ENCODE data around the gene BCAR3. TPM values are rescaled to one million over a fixed set of nuclear protein-coding genes. Genes with fewer than 3 reads are reported as not detected.
"Not testable (repeated sequence)": the region's sequence is repeated elsewhere in the genome, so short reads cannot be mapped to it uniquely, and the experiment has no call there.

Gene BCAR3
- total and polyA plus RNA-seq, 2 donors from 2014 or later, result 25.4 to 28.4 TPM

- Histone ChIP-seq H3K9ac (ENCODE audit: low read length in 3 of 3) (no peak overlapping the region), H3K9me3 (ENCODE audit: control insufficient read depth in 2 of 3, insufficient read depth in 1 of 3, low read length in 3 of 3) (no peaks in the 10 kb centered on the region)
Observed at GRCh38 chr1:93661829-93662474, 19.7 kb downstream of the BCAR3 start.

GRCh38 chr1:93661341-93661740, 20.3 kb downstream of the BCAR3 start:
- H3K9ac ChIP-seq (ENCODE audit: low read length in 3 of 3); DNase-seq; H3K36me3 ChIP-seq (ENCODE audit: control insufficient read depth in 2 of 3, insufficient read depth in 3 of 3, low read length in 3 of 3); H3K9me3 ChIP-seq (ENCODE audit: control insufficient read depth in 2 of 3, insufficient read depth in 1 of 3, low read length in 3 of 3); H3K27ac ChIP-seq (ENCODE audit: low read depth in 2 of 2, low read length in 2 of 2); FAIRE-seq; intact Hi-C loops (cut with DNase I); H3K27me3 ChIP-seq (ENCODE audit: control insufficient read depth, insufficient read depth, low read length); H3K4me3 ChIP-seq (ENCODE audit: low read length in 3 of 3): not testable (repeated sequence)
- peaks cover 0 to 15% (median 6%) of the 10 kb centered on the region in 3 donors for H3K4me1 ChIP-seq (ENCODE audit: control insufficient read depth in 2 of 3, insufficient read depth in 2 of 3, low read depth in 1 of 3, low read length in 3 of 3)

More at GRCh38 chr1:93661829-93662474, 19.7 kb downstream of the BCAR3 start:
- intact Hi-C loops (cut with DNase I), result no loop called here
- Histone ChIP-seq H3K4me3 (ENCODE audit: low read length in 3 of 3) (peak overlapping the region in 2 of 3 donors; percentile 11 to 26), H3K27ac (ENCODE audit: low read depth in 2 of 2, low read length in 2 of 2) (peak overlapping the region; percentile 33 to 54), H3K4me1 (ENCODE audit: control insufficient read depth in 2 of 3, insufficient read depth in 2 of 3, low read depth in 1 of 3, low read length in 3 of 3) (peaks cover 0 to 18% (median 6%) of the 10 kb centered on the region in 3 donors), H3K36me3 (ENCODE audit: control insufficient read depth in 2 of 3, insufficient read depth in 3 of 3, low read length in 3 of 3) (no peaks in the 10 kb centered on the region), H3K27me3 (ENCODE audit: control insufficient read depth, insufficient read depth, low read length) (no peaks in the 10 kb centered on the region)
- TF ChIP-seq CTCF (IDR thresholded peaks at IDR 0.05; ENCODE audit: borderline replicate concordance, extremely low read depth, insufficient read depth), result no peak
- FAIRE-seq (no peak), DNase-seq (no peak)

- FAIRE-seq, result no peak
- no peak overlapping the region for H3K9ac ChIP-seq (ENCODE audit: low read length in 3 of 3)
Observed at GRCh38 chr1:93659822-93660503, 21.7 kb downstream of the BCAR3 start.

More at GRCh38 chr1:93659822-93660503, 21.7 kb downstream of the BCAR3 start:
- Histone ChIP-seq H3K27me3 (ENCODE audit: control insufficient read depth, insufficient read depth, low read length) (no peaks in the 10 kb centered on the region), H3K27ac (ENCODE audit: low read depth in 2 of 2, low read length in 2 of 2) (no peak overlapping the region), H3K4me3 (ENCODE audit: low read length in 3 of 3) (no peak overlapping the region), H3K9me3 (ENCODE audit: control insufficient read depth in 2 of 3, insufficient read depth in 1 of 3, low read length in 3 of 3) (no peaks in the 10 kb centered on the region), H3K4me1 (ENCODE audit: control insufficient read depth in 2 of 3, insufficient read depth in 2 of 3, low read depth in 1 of 3, low read length in 3 of 3) (peaks cover 0 to 15% (median 4%) of the 10 kb centered on the region in 3 donors), H3K36me3 (ENCODE audit: control insufficient read depth in 2 of 3, insufficient read depth in 3 of 3, low read length in 3 of 3) (no peaks in the 10 kb centered on the region)
- no peak for TF ChIP-seq CTCF (IDR thresholded peaks at IDR 0.05; ENCODE audit: borderline replicate concordance, extremely low read depth, insufficient read depth)
- intact Hi-C loops (cut with DNase I), result no loop called here
- DNase-seq, result no peak

Measured in kidney (tissue), 14 donors.